Measurements from ENCODE around the gene RBM47. TPM values are rescaled to one million over a fixed set of nuclear protein-coding genes. Genes with fewer than 3 reads are reported as not detected.
A peak's percentile ranks its signal among the peaks of the same experiment; 100 is the strongest.

Gene RBM47
- total RNA-seq, 1 experiment from 2014 or later, result 0.28 TPM

GRCh38 chr4:40401631-40402030, 228.0 kb downstream of the RBM47 start:
- intact Hi-C loops (cut with micrococcal nuclease; ENCODE audit: unreplicated experiment), result no loop called here
- Histone ChIP-seq H3K27me3 (replicated peaks; ENCODE audit: insufficient read depth, low read depth, low read length, poor library complexity) (no peaks in the 10 kb centered on the region), H3K9me3 (ENCODE audit: low read depth, low read length, poor library complexity, severe bottlenecking) (no peaks in the 10 kb centered on the region), H3K36me3 (ENCODE audit: insufficient read depth, low read length, poor library complexity, severe bottlenecking) (no peaks in the 10 kb centered on the region), H3K4me3 (ENCODE audit: low read depth, low read length, poor library complexity, severe bottlenecking) (no peak overlapping the region), H3K4me1 (ENCODE audit: insufficient read depth, low read length, poor library complexity, severe bottlenecking) (no peaks in the 10 kb centered on the region), H3K27ac (ENCODE audit: low read depth, low read length, poor library complexity, severe bottlenecking) (no peak overlapping the region)
- ChIA-PET CTCF (no interaction called here), POLR2A (ENCODE audit: low non-redundant PET) (no interaction called here)
- TF ChIP-seq CTCF (conservative IDR thresholded peaks at IDR 0.05; ENCODE audit: low read depth, low read length) (no peak), EZH2 (IDR thresholded peaks at IDR 0.05; ENCODE audit: borderline replicate concordance, low read depth, low read length, poor library complexity, severe bottlenecking) (no peak)
- BruUV-seq (replicated peaks), result no TSS peak
- DNase-seq (ENCODE audit: low spot score), result peak; percentile 57

GRCh38 chr4:40401096-40401495, 228.6 kb downstream of the RBM47 start:
- H3K4me3 ChIP-seq (ENCODE audit: low read depth, low read length, poor library complexity, severe bottlenecking), result no peak overlapping the region
- no peaks in the 10 kb centered on the region for H3K36me3 ChIP-seq (ENCODE audit: insufficient read depth, low read length, poor library complexity, severe bottlenecking)
- intact Hi-C loops (cut with micrococcal nuclease; ENCODE audit: unreplicated experiment), result no loop called here
- H3K9me3 ChIP-seq (ENCODE audit: low read depth, low read length, poor library complexity, severe bottlenecking), result no peaks in the 10 kb centered on the region
- TF ChIP-seq CTCF (conservative IDR thresholded peaks at IDR 0.05; ENCODE audit: low read depth, low read length), result no peak
- no peak for TF ChIP-seq EZH2 (IDR thresholded peaks at IDR 0.05; ENCODE audit: borderline replicate concordance, low read depth, low read length, poor library complexity, severe bottlenecking)
- ChIA-PET CTCF (no interaction called here), POLR2A (ENCODE audit: low non-redundant PET) (no interaction called here)
- BruUV-seq (replicated peaks), result no TSS peak
- H3K27ac ChIP-seq (ENCODE audit: low read depth, low read length, poor library complexity, severe bottlenecking), result no peak overlapping the region
- peaks cover 5% of the 10 kb centered on the region for H3K4me1 ChIP-seq (ENCODE audit: insufficient read depth, low read length, poor library complexity, severe bottlenecking)
- DNase-seq (ENCODE audit: low spot score), result no peak
- no peaks in the 10 kb centered on the region for H3K27me3 ChIP-seq (replicated peaks; ENCODE audit: insufficient read depth, low read depth, low read length, poor library complexity)

GRCh38 chr4:40399578-40399977, 230.1 kb downstream of the RBM47 start:
- H3K9me3 ChIP-seq (ENCODE audit: low read depth, low read length, poor library complexity, severe bottlenecking), result no peaks in the 10 kb centered on the region
- no TSS peak for BruUV-seq (replicated peaks)

More at GRCh38 chr4:40399578-40399977, 230.1 kb downstream of the RBM47 start:
- Histone ChIP-seq H3K36me3 (ENCODE audit: insufficient read depth, low read length, poor library complexity, severe bottlenecking) (no peaks in the 10 kb centered on the region), H3K27me3 (replicated peaks; ENCODE audit: insufficient read depth, low read depth, low read length, poor library complexity) (no peaks in the 10 kb centered on the region), H3K27ac (ENCODE audit: low read depth, low read length, poor library complexity, severe bottlenecking) (no peak overlapping the region), H3K4me1 (ENCODE audit: insufficient read depth, low read length, poor library complexity, severe bottlenecking) (peaks cover 9% of the 10 kb centered on the region), H3K4me3 (ENCODE audit: low read depth, low read length, poor library complexity, severe bottlenecking) (no peak overlapping the region)
- DNase-seq (ENCODE audit: low spot score), result no peak
- ChIA-PET CTCF (no interaction called here), POLR2A (ENCODE audit: low non-redundant PET) (no interaction called here)
- intact Hi-C loops (cut with micrococcal nuclease; ENCODE audit: unreplicated experiment), result no loop called here
- no peak for TF ChIP-seq CTCF (conservative IDR thresholded peaks at IDR 0.05; ENCODE audit: low read depth, low read length)
- TF ChIP-seq EZH2 (IDR thresholded peaks at IDR 0.05; ENCODE audit: borderline replicate concordance, low read depth, low read length, poor library complexity, severe bottlenecking), result no peak
